Measurements from ENCODE around the gene MADCAM1. TPM values are rescaled to one million over a fixed set of nuclear protein-coding genes. Genes with fewer than 3 reads are reported as not detected.
A peak's percentile ranks its signal among the peaks of the same experiment; 100 is the strongest.

MADCAM1 gene
- total and polyA plus RNA-seq, 7 donors: 0.16 to 6.3 (median 0.51) TPM; not detected in 1

DNA sequence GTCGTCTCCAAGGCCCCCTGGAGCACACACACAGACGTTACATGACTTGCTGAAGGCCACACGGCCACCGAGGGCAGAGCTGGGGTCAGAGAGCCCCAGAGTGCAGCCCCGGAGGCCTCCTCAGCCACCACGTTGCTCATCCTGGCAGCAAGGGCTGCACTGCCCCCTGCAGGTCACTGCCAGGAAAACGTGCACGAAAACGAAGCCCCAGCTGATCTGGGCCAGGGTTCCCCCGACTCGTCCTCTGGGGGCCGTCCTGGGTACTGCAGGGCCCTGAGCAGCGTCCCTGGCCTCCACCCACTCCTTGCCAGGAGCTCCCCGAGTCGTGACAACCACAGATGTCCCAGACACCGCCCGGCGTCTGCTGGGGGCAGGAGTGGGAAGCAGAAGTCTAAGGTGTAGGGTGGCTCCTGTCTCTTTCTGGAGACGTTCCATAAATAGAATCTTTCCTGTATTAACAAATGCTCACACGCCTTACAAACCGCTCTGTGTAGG is 14.4 kb downstream of the MADCAM1 start:
- H3K36me3 ChIP-seq: peaks cover 0 to 11% (median 0%) of the 10 kb centered on the region in 4 donors
- no peaks in the 10 kb centered on the region for H3K9me3 ChIP-seq
- H3K27me3 ChIP-seq: no peaks in the 10 kb centered on the region
- H3K4me1 ChIP-seq: peaks cover 0 to 42% (median 35%) of the 10 kb centered on the region in 4 donors
- peak overlapping the region; percentile 43 to 75 (median 62) for H3K27ac ChIP-seq
- H3K4me3 ChIP-seq: peak overlapping the region in 3 of 4 donors; percentile 3 to 19 (median 4)
- peak; percentile 88 for DNase-seq
- TF ChIP-seq POLR2AphosphoS5 (IDR thresholded peaks at IDR 0.05) (no peak), CTCF (IDR thresholded peaks at IDR 0.05) (peak; percentile 82 to 90 (median 86)), POLR2A (IDR thresholded peaks at IDR 0.05) (no peak), EP300 (IDR thresholded peaks at IDR 0.05) (no peak)
- 5 to 7% methylated on average over 21 of the region's 21 CpGs for WGBS, 2 donors
- intact Hi-C loops (cut with DNase I): no loop called here

GRCh38 chr19:511101-511851 is 15.0 kb downstream of the MADCAM1 start:
- Histone ChIP-seq H3K27me3 (no peaks in the 10 kb centered on the region), H3K9me3 (no peaks in the 10 kb centered on the region), H3K4me1 (peaks cover 0 to 40% (median 33%) of the 10 kb centered on the region in 4 donors), H3K27ac (peak overlapping the region; percentile 43 to 75 (median 62)), H3K36me3 (peaks cover 0 to 11% (median 0%) of the 10 kb centered on the region in 4 donors), H3K4me3 (peak overlapping the region in 3 of 4 donors; percentile 3 to 19 (median 4))
- peak; percentile 86 for DNase-seq
- 10 to 17% methylated on average over 30 of the region's 30 CpGs for WGBS, 2 donors
- TF ChIP-seq POLR2AphosphoS5 (IDR thresholded peaks at IDR 0.05): peak in 1 of 4 donors; percentile 36
- no peak for TF ChIP-seq POLR2A (IDR thresholded peaks at IDR 0.05)
- no peak for TF ChIP-seq CTCF (IDR thresholded peaks at IDR 0.05)
- TF ChIP-seq EP300 (IDR thresholded peaks at IDR 0.05): no peak
- intact Hi-C loops (cut with DNase I): no loop called here

- no peak for TF ChIP-seq POLR2A (IDR thresholded peaks at IDR 0.05)
- no peak for TF ChIP-seq CTCF (IDR thresholded peaks at IDR 0.05)
- no peak for TF ChIP-seq EP300 (IDR thresholded peaks at IDR 0.05)
- no peak for TF ChIP-seq POLR2AphosphoS5 (IDR thresholded peaks at IDR 0.05)
- 14 to 48% methylated on average over 62 of the region's 62 CpGs for WGBS, 2 donors
- intact Hi-C loops (cut with DNase I): no loop called here
- H3K4me1 ChIP-seq: peaks cover 0 to 36% (median 29%) of the 10 kb centered on the region in 4 donors
- H3K27me3 ChIP-seq: no peaks in the 10 kb centered on the region
- peaks cover 0 to 11% (median 0%) of the 10 kb centered on the region in 4 donors for H3K36me3 ChIP-seq
- no peak for DNase-seq
- H3K9me3 ChIP-seq: no peaks in the 10 kb centered on the region
- no peak overlapping the region for H3K4me3 ChIP-seq
- no peak overlapping the region for H3K27ac ChIP-seq
Measured at GRCh38 chr19:512547-513365, 16.5 kb downstream of the MADCAM1 start.

DNA sequence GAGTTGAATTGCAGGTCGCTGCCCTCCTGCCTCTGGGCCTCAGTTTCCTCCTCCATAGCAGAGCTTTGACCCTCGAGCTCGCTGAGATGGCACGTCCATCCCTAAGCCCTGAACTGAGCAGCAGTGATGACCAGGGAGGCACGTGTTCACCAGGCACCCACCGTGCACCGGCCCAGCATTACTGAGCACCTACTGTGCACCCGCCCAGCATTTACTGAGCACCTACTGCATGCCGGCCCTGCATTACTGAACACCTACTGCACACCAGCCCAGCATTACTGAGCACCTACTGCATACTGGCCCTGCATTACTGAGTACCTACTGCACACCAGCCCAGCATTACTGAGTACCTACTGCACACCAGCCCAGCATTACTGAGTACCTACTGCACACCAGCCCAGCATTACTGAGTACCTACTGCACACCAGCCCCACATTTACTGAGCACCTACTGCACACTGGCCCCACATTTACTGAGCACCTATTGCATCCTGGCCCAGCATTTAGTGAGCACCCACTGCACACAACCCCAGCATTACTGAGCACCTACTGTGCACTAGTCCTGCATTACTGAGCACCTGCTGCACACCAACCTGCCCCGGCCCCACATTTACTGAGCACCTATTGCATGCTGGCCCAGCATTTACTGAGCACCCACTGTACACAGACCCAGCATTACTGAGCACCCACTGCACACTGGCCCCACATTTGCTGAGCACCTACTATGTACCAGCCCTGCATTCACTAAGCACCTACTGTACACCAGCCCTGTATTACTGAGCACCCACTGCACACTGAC is 17.3 kb downstream of the MADCAM1 start:
- Histone ChIP-seq H3K9me3 (no peaks in the 10 kb centered on the region), H3K4me3 (no peak overlapping the region), H3K4me1 (peaks cover 0 to 28% (median 23%) of the 10 kb centered on the region in 4 donors), H3K36me3 (peaks cover 0 to 11% (median 0%) of the 10 kb centered on the region in 4 donors), H3K27me3 (no peaks in the 10 kb centered on the region), H3K27ac (no peak overlapping the region)
- no peak for DNase-seq
- intact Hi-C loops (cut with DNase I): no loop called here
- WGBS, 2 donors: 54 to 81% methylated on average over 10 of the region's 10 CpGs
- no peak for TF ChIP-seq CTCF (IDR thresholded peaks at IDR 0.05)
